ENCODE measurements around the gene IRX4.

Gene IRX4

DNA sequence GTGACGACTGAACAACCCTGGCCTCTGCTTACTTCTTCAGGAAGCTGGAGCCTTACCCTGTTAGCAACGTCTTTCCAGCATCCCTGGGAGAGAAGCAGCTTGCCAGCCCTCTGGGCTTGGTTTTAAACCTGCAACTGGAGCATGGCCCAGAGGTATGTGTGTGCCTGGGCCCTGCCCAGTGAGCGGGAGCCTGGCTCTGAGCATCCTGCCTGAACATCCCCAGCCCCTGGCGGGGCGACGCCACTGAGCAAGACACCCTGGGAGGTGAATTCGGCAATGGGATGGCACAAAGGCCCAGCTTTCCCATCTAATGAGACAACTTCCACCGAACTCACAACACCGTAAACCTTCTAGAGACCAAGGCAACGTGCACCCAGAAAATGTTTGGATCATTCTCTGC, 23.6 kb downstream of the IRX4 start:
- TF ChIP-seq, protein P1, sequence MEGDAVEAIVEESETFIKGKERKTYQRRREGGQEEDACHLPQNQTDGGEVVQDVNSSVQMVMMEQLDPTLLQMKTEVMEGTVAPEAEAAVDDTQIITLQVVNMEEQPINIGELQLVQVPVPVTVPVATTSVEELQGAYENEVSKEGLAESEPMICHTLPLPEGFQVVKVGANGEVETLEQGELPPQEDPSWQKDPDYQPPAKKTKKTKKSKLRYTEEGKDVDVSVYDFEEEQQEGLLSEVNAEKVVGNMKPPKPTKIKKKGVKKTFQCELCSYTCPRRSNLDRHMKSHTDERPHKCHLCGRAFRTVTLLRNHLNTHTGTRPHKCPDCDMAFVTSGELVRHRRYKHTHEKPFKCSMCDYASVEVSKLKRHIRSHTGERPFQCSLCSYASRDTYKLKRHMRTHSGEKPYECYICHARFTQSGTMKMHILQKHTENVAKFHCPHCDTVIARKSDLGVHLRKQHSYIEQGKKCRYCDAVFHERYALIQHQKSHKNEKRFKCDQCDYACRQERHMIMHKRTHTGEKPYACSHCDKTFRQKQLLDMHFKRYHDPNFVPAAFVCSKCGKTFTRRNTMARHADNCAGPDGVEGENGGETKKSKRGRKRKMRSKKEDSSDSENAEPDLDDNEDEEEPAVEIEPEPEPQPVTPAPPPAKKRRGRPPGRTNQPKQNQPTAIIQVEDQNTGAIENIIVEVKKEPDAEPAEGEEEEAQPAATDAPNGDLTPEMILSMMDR (IDR thresholded peaks at IDR 0.05; ENCODE audit: low read length): no peak
- TF ChIP-seq EZH2 (optimal IDR thresholded peaks at IDR 0.05; ENCODE audit: low read depth, low read length) (no peak), EZH2phosphoT487 (IDR thresholded peaks at IDR 0.05; ENCODE audit: low read length) (no peak)
- H3K4me1 ChIP-seq (ENCODE audit: low read length): no peaks in the 10 kb centered on the region

DNA sequence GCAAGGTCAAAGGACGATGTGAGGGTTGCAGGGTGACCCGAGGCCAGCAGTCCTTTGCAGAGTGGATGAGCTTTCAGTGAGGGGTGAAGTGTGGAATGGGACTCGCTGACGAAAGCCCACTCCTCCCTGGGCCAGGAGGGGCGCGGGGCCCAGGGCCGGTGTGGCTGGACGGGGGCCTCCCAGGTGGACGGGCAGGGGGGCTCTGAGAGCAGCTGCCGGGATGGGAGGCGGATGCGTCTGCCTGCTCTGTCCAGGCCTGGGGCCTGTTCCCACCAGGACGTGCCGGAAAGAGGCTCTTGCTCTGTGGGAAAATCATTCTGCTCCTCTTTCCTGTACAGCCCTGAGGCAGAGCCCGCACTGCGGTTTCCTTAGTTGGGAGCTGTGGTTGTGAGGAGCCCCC, 24.3 kb downstream of the IRX4 start:
- no peak overlapping the region for H2AFZ ChIP-seq (ENCODE audit: low read length)
- no peak for TF ChIP-seq EZH2 (optimal IDR thresholded peaks at IDR 0.05; ENCODE audit: low read depth, low read length)
- TF ChIP-seq, protein P1 (IDR thresholded peaks at IDR 0.05; ENCODE audit: low read length): no peak
- no peak for TF ChIP-seq EZH2phosphoT487 (IDR thresholded peaks at IDR 0.05; ENCODE audit: low read length)
- no peaks in the 10 kb centered on the region for H3K9me2 ChIP-seq (replicated peaks; ENCODE audit: insufficient read depth, low read length)
- H4K20me1 ChIP-seq (ENCODE audit: insufficient read depth, low read length): no peaks in the 10 kb centered on the region
- H3K27ac ChIP-seq (ENCODE audit: low read length): no peak overlapping the region
- no peaks in the 10 kb centered on the region for H3K4me1 ChIP-seq (ENCODE audit: low read length)
- no peaks in the 10 kb centered on the region for H3F3A ChIP-seq (ENCODE audit: insufficient read depth, low read length)
- no peaks in the 10 kb centered on the region for H3K9me3 ChIP-seq (replicated peaks; ENCODE audit: insufficient read depth, low read length)
- no peaks in the 10 kb centered on the region for H3K79me2 ChIP-seq (ENCODE audit: low read length)
- H3K9ac ChIP-seq (ENCODE audit: low read length): no peak overlapping the region
- H3K27me3 ChIP-seq (replicated peaks; ENCODE audit: insufficient read depth, low read length): peaks cover 57% of the 10 kb centered on the region
- H3K4me2 ChIP-seq (ENCODE audit: low read depth, low read length): no peak overlapping the region
- H3K36me3 ChIP-seq (replicated peaks; ENCODE audit: insufficient read depth, low read length): no peaks in the 10 kb centered on the region
- H3K4me3 ChIP-seq (ENCODE audit: low read length): no peak overlapping the region
- DNase-seq: no peak

More for the DNA sequence above, 23.6 kb downstream of the IRX4 start:
- no peak overlapping the region for H2AFZ ChIP-seq (ENCODE audit: low read length)
- H3K9ac ChIP-seq (ENCODE audit: low read length): no peak overlapping the region
- no peak overlapping the region for H3K4me3 ChIP-seq (ENCODE audit: low read length)
- no peaks in the 10 kb centered on the region for H3K79me2 ChIP-seq (ENCODE audit: low read length)
- H3K4me2 ChIP-seq (ENCODE audit: low read depth, low read length): no peak overlapping the region
- H3K27ac ChIP-seq (ENCODE audit: low read length): no peak overlapping the region
- no peaks in the 10 kb centered on the region for H3K9me3 ChIP-seq (replicated peaks; ENCODE audit: insufficient read depth, low read length)
- H4K20me1 ChIP-seq (ENCODE audit: insufficient read depth, low read length): no peaks in the 10 kb centered on the region
- H3K27me3 ChIP-seq (replicated peaks; ENCODE audit: insufficient read depth, low read length): peaks cover 57% of the 10 kb centered on the region
- no peak for DNase-seq
- no peaks in the 10 kb centered on the region for H3F3A ChIP-seq (ENCODE audit: insufficient read depth, low read length)
- H3K9me2 ChIP-seq (replicated peaks; ENCODE audit: insufficient read depth, low read length): no peaks in the 10 kb centered on the region
- no peaks in the 10 kb centered on the region for H3K36me3 ChIP-seq (replicated peaks; ENCODE audit: insufficient read depth, low read length)

DNA sequence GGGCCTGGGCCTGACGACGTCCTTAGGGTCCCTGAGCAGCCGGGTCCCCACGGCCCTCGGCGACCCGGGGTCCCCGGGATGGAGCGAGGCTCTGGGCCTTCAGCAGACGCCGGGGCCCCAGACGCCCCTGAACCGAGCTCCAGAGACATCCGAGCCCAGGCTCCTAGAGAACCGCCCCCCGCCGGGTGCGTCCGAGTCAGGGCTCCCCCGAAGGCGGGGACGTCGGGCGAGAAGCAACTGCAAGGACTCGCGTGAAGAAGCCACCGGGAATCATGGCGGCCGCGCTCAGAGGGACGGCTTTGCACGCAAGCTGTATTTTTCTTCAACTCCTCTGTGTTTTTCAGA, 25.5 kb downstream of the IRX4 start:
- Histone ChIP-seq H3K4me1 (ENCODE audit: low read length) (no peaks in the 10 kb centered on the region), H2AFZ (ENCODE audit: low read length) (no peak overlapping the region), H3F3A (ENCODE audit: insufficient read depth, low read length) (no peaks in the 10 kb centered on the region), H3K36me3 (replicated peaks; ENCODE audit: insufficient read depth, low read length) (no peaks in the 10 kb centered on the region), H3K79me2 (ENCODE audit: low read length) (no peaks in the 10 kb centered on the region), H3K27me3 (replicated peaks; ENCODE audit: insufficient read depth, low read length) (peaks cover 54% of the 10 kb centered on the region), H3K9me3 (replicated peaks; ENCODE audit: insufficient read depth, low read length) (no peaks in the 10 kb centered on the region), H3K4me2 (ENCODE audit: low read depth, low read length) (no peak overlapping the region), H3K4me3 (ENCODE audit: low read length) (no peak overlapping the region), H3K9ac (ENCODE audit: low read length) (no peak overlapping the region), H3K27ac (ENCODE audit: low read length) (no peak overlapping the region), H3K9me2 (replicated peaks; ENCODE audit: insufficient read depth, low read length) (no peaks in the 10 kb centered on the region), H4K20me1 (ENCODE audit: insufficient read depth, low read length) (no peaks in the 10 kb centered on the region)
- no peak for DNase-seq
- TF ChIP-seq, protein P1 (IDR thresholded peaks at IDR 0.05; ENCODE audit: low read length): no peak
- TF ChIP-seq EZH2phosphoT487 (IDR thresholded peaks at IDR 0.05; ENCODE audit: low read length): no peak
- no peak for TF ChIP-seq EZH2 (optimal IDR thresholded peaks at IDR 0.05; ENCODE audit: low read depth, low read length)

All from MM.1S (cell line).